HG02798 (cell line): ENCODE results near the gene GNGT2.

Source experiments
- ATAC-seq: cut with Tn5 transposase; IDR thresholded peaks from one replicate; pipeline ENCODE4 v1.9.1; 2021; ENCODE audit warnings: mild to moderate bottlenecking; ENCODE audit not compliant: unreplicated experiment, poor library complexity

GNGT2 gene

DNA sequence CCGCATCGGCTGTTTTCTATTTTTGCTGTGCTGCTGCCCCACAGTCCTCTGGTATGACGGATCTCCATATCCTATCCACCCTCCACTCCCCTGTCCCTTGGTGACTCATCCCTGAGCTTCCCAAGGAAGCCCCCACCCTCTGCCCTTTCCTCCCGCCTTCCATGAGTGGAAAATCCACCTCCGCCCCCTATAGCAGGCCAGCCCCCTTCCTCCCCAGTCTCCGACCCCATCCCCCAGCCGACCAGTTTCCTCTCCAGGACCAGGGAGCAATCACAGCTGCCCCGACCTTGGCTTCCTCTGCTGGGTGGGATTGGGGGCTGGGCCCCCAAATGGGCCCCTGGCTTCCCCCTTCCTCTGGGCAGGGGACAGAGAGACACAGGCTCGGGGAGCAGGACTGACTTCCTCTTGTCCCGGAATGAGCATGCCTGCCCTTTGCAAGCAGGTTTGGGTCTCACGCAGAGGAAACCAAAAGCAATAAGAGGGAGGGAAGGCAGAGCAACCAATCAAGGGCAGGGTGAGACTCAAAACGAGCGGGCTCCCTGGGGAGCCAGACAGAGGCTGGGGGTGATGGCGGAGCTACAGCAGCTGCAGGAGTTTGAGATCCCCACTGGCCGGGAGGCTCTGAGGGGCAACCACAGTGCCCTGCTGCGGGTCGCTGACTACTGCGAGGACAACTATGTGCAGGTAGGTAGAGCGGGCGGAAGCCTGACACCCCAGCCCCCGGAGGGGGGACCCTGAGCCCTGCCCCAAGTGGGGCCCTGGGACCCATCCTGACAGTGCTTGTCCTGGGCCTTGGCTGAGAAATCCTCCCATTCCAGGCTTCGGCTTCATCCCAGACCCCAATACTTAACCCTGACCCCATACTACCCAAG is at the start of gene GNGT2, which contains the start of gene ABI3:
GNGT2 (minus strand) TSS at position 417 of the 872 bp plus-strand sequence. CDS start 3,152 bp downstream, outside the sequence.
ABI3 (plus strand) TSS at position 550 of the 872 bp plus-strand sequence; CDS start at position 568, 18 bp downstream.
- peak; percentile 84 for ATAC-seq

DNA sequence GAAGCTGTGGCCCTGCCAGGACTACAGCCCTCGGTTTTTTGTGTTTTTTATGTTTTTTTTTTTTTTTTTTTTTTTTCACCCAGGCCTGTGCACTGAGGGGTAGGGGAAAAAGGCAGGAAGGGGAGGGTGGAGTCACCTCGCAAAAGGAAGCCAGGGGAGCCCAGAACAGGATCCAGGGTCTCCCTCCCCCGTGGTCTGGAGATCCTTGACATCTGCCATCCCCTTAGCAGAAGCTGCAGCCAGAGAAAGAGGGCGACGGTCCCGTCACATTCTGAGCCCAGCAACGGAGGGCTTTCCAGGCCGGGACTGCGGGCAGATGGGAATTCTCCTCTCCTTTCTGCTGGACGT is 49.3 kb upstream of the GNGT2 start:
- no peak for ATAC-seq

DNA sequence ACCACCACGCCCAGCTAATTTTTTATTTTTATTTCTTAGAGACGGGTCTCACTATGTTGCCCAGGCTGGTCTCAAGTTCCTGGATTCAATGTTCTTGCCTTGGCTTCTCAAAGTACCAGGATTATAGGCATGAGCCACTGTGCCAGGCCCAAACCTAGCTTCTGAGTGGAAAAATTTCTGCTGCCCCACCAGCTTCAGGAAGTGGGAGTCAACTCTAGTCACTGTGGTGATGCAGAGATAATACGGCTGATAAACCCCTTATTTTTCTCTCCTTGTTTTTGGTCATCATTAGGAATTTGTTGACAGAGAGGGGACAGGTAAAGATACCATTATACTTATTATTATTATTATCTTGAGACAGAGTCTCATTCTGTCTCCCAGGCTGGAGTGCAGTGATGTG is 48.0 kb upstream of the GNGT2 start:
- no peak for ATAC-seq

DNA sequence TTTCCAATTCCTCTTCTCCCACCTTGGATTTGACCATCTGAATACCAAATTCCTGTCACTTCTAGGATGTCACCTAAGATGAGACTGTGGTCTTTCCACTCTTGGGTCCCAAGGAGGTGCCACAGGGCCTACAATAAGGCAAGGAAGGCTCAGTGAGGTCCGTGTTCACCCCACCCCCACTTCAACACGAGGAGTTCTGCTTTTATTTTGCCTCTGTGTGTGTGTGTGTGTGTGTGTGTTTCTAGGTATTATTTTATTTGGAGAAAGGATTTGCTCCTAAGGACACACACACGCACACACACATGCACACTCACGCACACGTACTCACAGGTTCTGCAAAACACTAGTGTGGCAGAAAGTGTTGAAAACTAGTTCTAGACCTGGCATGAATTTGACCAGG is 44.8 kb upstream of the GNGT2 start:
- ATAC-seq = no peak

DNA sequence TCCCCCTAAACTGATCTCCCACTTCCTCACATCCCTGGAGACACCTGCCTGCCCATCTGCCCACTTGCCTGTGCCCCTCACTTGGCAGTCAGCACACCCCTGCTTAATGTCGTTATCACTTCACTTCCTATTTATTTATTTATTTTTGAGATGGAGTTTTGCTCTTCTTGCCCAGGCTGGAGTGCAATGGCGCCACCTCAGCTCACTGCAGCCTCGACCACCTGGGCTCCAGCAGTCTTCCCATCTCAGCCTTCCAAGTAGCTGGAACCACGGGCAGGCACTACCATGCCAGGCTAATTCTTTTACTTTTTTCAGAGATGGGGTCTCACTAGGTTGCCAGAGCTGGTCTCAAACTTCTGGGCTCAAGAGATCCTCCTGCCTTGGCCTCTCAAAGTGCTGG is 43.7 kb upstream of the GNGT2 start:
- ATAC-seq = no peak

DNA sequence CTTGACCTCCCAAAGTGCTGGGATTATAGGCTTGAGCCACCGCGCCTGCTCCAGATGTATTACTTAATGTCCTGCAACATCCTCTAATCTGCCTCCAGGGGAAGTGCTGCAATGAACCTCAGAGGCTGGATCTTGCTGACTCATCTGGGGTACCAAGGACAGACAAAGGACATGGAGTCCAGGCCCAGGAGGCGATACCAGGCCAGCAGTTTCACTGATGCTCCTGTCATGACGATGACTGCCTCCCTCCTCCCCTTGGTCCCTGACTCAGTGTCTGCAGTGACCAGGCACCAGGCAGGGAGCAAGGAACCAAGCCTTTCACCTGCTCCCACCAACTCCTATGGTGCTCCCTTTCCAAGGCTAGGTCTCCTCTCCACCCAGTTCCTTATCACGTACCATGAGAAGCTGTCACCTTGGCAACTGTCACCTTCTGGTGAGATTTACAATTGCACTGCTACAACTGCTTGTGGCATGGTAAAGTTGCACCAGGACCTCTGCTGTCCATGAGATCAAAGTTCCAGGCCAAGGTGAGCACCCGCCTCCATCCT is 41.8 kb upstream of the GNGT2 start:
- no peak for ATAC-seq

DNA sequence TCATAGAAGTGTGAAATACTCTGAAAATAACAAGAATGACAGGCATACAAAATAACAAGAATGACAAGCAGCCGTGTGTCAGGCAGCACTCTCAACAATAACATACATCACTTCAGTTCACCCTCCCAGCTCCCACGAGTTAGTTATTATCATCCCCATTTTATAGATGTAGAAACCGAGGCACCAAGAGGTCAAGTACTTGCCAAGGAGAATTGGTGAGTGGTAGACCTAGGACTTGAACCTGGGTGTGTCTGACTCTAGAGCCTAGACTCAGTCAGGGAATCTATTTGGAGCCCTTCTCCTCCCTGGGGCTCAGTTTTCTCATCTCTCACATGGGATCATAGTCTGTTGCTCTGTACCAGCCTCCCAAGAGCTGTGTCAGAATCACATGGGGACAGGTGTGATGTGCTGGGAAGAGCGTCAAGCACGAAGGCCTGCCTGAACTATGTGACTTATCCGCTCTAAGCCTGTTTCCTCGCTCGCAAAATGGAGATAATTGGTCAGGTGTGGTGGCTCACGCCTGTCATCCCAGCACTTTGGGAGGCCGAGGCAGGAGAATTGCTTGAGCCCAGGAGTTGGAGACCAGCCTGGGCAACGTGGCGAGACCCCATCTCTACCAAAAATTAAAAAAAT is 39.6 kb upstream of the GNGT2 start:
- ATAC-seq = no peak

DNA sequence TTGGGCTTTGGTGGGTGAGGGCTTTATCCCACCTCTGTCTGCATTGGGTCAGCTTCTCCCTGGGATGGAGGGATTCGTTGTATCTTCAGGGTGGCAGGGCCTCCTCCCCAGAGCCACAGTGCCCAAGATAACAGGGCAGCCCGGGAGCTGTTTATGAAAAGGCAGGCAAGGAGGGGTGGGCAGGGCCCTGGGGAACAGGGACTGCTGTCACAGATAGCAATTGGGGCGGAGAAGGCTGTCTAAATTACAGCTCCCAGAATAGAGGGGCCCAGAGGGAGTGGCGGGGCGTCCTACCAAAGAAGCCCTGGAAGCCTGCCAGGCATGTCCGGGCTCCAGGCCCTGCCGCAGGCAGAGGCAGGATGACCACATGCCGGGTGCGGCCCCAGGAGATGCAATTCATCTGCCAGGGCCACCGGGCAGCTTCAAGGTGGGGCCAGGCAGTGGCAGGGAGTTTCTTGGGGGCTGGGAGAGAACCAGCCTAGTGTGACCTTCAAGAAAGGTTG is 39.0 kb upstream of the GNGT2 start:
- ATAC-seq = no peak

DNA sequence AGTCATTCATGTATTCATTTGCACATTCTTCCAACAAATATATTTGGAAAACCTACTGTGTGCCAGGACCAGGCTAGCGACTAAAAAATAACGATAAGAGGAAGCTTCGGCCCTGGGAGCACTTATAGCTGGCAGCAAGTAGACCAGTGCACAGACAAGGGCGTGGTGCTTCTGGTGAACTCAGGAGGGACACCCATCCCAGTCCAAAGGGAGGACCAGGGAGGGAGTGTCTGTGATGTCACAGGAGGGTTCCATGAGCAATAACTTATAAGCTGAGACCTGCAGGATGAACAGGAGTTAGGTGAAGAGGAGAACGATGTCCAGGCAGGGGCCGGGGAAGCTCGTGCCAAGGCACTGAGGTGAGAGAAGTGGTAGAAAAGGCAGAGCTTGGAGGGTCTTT is 37.6 kb upstream of the GNGT2 start:
- ATAC-seq = no peak

DNA sequence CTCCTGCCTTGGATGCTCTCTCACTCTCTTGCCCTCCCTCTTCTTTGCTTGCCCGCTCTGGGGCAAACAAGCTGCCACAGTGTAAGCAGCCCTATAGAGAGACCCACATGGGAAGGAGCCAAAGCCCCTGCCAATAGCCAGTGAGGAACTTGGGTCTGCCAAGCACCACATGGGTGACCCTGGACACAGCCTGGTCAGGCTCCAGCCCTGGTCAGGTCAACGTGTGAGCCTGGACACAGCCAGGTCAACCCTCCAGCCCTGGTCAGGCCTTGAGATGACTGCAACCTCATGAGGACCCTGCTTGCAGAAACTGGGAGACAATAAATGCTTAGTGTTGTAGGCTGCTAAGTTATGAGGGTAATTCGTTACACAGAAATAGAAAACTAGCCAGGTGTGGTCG is 34.5 kb upstream of the GNGT2 start:
- ATAC-seq = no peak

DNA sequence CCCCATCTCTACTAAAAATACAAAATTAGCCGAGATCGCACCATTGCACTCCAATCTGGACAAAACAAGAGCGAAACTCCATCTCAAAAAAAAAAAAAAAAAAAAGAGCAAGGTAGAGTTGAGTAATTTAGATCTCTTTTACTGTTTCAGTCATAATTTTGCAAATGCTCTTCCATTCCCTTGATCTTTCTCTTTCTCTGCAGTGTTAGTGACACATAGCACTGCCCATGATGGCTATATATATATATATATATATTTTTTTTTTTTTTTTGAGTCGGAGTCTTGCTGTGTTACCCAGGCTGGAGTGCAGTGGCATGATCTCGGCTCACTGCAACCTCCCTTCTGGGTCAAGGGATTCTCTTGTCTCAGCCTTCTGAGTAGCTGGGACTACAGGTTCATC is 32.4 kb upstream of the GNGT2 start:
- no peak for ATAC-seq

DNA sequence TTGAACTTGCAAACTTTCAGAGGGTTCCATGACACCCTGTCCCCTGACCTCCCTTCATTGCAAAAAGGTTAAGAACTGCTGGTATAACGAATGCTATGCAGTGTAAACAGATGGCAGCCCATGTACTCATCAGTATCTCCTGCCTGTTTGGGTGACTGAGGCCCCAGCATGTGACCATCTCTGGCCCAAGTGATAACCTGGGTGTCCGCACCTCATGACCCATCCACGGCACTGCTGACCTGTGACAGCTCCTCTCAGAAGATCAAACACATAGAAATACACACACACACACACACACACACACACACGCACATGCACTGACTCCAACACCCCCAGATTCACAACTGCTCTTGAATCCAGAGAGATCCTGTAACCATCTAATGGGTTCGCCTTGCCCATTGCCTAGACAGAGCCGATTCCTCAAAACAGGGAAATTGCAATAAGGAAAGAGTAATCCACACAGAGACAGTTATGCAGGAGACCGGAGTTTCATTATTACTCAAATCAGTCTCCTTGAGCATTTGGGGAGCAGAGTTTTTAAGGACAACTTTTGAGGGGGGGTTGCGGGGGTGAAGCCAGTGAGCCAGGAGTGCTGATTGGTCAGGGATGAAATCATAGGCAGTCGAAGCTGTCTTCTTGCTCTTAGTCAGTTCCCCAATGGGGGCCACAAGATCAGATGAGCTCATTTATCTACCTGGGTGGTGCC is 31.5 kb upstream of the GNGT2 start:
- no peak for ATAC-seq

DNA sequence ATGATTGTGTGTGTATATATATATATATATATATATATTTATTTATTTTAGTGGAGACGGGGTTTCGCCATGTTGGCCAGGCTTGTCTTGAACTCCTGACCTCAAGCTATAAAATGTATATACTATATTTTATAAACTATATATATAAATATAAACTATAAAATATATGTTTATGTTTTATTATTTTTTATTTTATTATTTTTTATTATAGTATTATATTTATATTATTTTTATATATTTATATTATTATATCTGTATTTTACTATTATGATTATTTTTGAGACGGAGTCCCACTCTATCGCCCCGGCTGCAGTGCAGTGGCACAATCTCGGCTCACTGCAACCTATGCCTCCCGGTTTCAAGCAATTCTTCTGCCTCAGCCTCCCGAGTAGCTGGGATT is 30.7 kb upstream of the GNGT2 start:
- ATAC-seq = no peak

DNA sequence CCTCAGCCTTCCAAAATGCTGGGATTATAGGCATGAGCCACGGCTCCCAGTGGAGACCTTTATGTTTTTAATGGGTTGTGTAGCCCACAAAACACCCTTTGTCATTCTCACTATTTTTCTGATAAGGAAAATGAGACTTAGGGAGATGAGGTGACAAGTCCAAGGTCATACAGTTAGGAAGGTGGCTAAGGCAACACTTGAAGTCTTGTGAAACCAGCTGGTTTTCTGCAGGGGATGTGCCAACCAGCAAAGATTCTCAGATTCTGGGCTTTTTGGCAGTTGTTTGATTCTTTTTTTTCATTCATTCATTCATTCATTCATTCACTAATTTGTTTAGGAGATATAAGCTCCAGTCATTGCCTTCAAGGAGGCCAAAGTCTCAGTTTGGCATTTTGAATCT is 30.2 kb upstream of the GNGT2 start:
- no peak for ATAC-seq

DNA sequence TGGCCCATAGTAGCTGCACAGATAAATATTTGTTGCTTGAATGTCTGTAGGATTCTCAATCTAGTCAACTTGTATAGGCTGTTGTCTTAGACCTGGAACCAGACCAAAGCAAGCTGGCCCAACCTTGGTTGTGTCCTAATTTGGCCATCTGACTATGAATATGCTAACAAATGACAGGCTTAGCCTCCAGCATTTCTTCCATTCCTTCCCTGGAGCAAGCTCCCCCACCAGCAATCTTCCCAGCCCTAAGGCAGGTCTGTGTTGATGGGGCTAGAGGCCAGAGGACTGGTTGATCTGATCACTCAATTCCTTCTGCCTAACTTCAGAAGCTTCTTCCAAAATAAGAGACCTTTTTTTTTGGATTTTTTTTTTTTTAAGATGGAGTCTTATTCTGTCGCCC is 29.6 kb upstream of the GNGT2 start:
- no peak for ATAC-seq

DNA sequence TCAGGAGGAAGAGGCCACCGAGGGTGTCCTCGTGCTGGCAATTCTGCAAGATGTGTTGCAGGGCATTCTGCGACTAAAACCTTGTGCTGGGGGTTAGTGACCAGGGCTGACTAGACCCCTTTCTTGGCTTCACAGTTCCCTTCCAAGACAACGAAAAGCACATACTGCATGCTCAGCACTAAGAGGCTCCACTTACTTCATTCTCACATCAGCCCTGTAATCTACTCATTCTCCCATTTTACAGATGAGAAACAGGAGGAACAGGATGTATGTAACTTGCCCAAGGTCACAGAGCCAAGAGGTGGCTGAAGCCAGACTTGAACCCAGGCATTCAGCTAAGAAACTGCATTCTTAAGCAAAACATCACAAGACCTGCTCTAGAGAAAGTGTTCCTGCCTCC is 25.5 kb upstream of the GNGT2 start:
- no peak for ATAC-seq

DNA sequence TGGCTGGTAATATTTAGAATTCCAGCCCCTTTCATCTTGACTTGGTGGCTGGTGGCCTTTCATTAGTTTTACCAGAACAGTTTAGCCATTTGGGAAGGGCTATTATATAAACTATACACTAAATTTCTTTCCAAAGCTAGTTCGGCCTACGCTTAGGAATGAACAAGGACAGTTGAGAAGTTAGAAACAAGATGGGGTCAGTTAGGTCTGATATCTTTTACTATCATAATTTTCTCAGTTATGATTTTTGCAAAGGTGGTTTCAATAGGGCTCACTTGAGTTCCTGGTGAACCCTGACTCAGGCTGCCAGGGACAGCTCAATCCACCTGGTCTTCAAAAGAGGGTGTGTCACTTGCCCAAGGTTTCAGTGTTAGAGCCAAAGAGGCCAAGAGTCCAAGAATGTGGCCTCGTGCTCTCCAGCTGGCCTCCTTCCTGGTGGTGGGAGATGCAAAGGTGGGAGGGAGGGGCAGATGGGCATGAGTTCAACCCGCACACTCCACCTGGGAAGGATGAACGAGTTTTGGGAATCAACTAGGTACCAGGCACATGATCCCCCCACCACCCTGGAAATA is 24.2 kb upstream of the GNGT2 start:
- no peak for ATAC-seq

DNA sequence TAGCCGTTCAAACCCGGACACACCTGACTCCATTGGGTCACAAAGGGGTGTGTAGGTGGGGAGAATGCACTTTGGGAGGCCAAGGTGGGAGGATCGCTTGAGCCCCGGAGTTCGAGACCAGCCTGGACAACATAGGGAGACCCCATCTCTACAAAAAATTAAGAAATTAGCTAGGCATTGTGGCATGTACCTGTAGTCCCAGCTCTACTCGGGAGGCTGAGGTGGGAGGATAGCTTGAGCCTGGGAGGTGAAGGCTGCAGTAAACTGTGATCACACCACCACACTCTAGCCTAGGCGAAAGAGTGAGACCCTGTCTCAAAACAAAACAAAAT is 21.2 kb upstream of the GNGT2 start:
- ATAC-seq = no peak

DNA sequence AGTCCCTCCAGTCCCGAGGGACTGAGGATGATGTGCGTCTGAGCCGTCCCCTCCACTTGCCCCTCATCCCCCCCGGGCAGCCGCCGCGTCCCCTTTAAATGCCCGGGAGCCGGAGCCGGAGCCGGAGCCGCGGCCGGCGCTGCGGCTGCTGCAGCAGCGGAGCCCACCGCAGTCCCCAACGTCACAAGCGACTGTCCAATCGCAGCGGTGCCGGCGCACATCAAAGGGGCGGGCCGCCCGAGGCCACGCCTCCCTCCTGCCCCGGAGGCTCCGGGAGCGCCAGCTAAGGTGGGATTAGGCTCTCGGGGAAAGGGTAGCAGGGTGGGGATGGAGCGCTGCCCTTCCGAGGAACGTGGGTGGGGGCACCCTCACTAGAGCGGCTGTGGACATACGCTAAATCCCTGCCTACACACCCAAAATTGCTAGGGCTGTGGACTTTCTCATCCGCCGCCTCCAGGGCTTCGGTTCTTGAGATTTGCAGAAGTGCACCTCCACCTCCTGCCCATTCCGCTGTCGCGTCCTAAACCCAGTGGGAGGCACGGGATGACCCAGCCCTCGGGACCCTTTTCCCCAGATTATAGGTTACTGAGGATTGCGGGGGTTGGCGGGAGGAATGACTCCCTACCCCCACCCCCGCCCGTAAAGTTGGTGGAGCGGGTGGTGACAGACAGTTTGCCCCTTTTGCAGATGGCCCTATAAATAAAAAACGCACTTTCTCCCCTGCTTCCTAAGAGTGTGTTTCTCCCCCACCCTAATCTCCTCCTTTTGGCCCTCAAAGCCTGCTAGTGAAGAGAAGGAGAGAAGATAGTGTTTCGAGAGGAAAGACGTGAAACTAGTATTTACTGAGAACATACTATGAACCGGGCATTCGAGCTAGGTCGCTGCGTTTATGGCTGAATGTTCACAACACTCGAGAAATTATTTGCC is 20.5 kb upstream of the GNGT2 start, which contains the start of gene PHOSPHO1:
PHOSPHO1 (minus strand) TSS at position 152 of the 927 bp plus-strand sequence. CDS start 4,096 bp downstream, outside the sequence.
- peak; percentile 92 for ATAC-seq
